HepG2 (cell line): ENCODE results near the gene MAP2K3. TPM values are rescaled to one million over a fixed set of nuclear protein-coding genes. Genes with fewer than 3 reads are reported as not detected.

Experiments
- SAP130 ChIP-seq: IDR thresholded peaks from 2 replicates; pipeline ENCODE4 v1.6.1; 2016; ENCODE audit warnings: low read depth
- STAT6 ChIP-seq: sonication (generic); formaldehyde crosslinking; IDR thresholded peaks from 2 replicates; pipeline ENCODE4 v1.4.0; 2020; ENCODE audit warnings: missing genetic modification reagents, mild to moderate bottlenecking, borderline replicate concordance
- TBX2 ChIP-seq: sonication (generic); formaldehyde crosslinking; IDR thresholded peaks from 2 replicates; pipeline ENCODE4 v1.5.0; 2020; ENCODE audit warnings: missing genetic modification reagents, mild to moderate bottlenecking, borderline replicate concordance
- ZBTB40 ChIP-seq, 2 experiments: fragments of 450-650 bp in 1 of 2; sonication (generic) in 1 of 2; formaldehyde crosslinking in 1 of 2; IDR thresholded peaks; 2 replicates each; pipeline versions ENCODE4 v1.6.1 to v1.8.0; 2016 to 2022; ENCODE audit warnings: antibody characterized with exemption in 1 of 2, mild to moderate bottlenecking in 1 of 2, missing genetic modification reagents in 1 of 2
- ZBTB43 ChIP-seq: sonication (generic); formaldehyde crosslinking; conservative IDR thresholded peaks from 2 replicates; pipeline ENCODE4 v1.4.0; 2020; ENCODE audit warnings: missing genetic modification reagents
- ZNF484 ChIP-seq: sonication (generic); formaldehyde crosslinking; IDR thresholded peaks from 2 replicates; pipeline ENCODE4 v1.5.1; 2020; ENCODE audit warnings: mild to moderate bottlenecking, low read depth, missing genetic modification reagents, borderline replicate concordance
- ZNF629 ChIP-seq: sonication (generic); formaldehyde crosslinking; conservative IDR thresholded peaks from 2 replicates; pipeline ENCODE4 v1.5.0; 2020; ENCODE audit warnings: missing genetic modification reagents
- ZNF775 ChIP-seq: sonication (generic); formaldehyde crosslinking; IDR thresholded peaks from 2 replicates; pipeline ENCODE4 v1.4.0; 2020; ENCODE audit warnings: missing genetic modification reagents, mild to moderate bottlenecking, moderate library complexity, borderline replicate concordance
- polyA plus RNA-seq, 8 experiments: library from polyadenylated mRNA; depleted of rRNA in 3 of 8; stranded (reverse) in 7 of 8; unstranded in 1 of 8; fragments of >200 nt; fragmentation: Illumina TruSeq in 4 of 8; extraction: Trizol in 4 of 8; gene quantifications; 2 replicates each; pipeline versions ENCODE4 v1.2.1 to v1.2.3, GENCODE V29; 2011 to 2016; ENCODE audit warnings: low read depth in 4 of 8, missing spikeins in 1 of 8, mixed read lengths in 1 of 8; ENCODE audit not compliant: insufficient read depth in 1 of 8
- total RNA-seq, 5 experiments: library from RNA; depleted of rRNA; stranded (reverse); fragments of >200 nt; fragmentation: Illumina TruSeq; extraction: Trizol; gene quantifications; 2 replicates each; pipeline ENCODE4 v1.2.3, GENCODE V29; 2016; ENCODE audit warnings: low read depth in 1 of 5

The MAP2K3 gene
- total and polyA plus RNA-seq, 2 of the 13 experiments (the other 11 are each of a cell fraction or from before 2014, with no cell fraction given), result 20.5 to 27.4 TPM

- TF ChIP-seq ZBTB43 (CRISPR knock-in tag), result no peak
- TF ChIP-seq TBX2 (CRISPR knock-in tag), result peak; percentile 69; the same call in 1 of the 2 replicates
- TF ChIP-seq ZNF775 (CRISPR knock-in tag), result no peak
- TF ChIP-seq ZNF629 (CRISPR knock-in tag), result 0 out of 2 replicates have a peak, but pooled peaks have one; percentile 35
- no peak for TF ChIP-seq STAT6 (CRISPR knock-in tag)
- TF ChIP-seq ZNF484 (CRISPR knock-in tag), result no peak
- no peak for TF ChIP-seq ZBTB40 (IDR thresholded peaks at IDR 0.05)
- TF ChIP-seq ZBTB40 (CRISPR knock-in tag; IDR thresholded peaks at IDR 0.05), result 0 out of 2 replicates have a peak, but pooled peaks have one; percentile 46
- peak; percentile 99 for TF ChIP-seq SAP130 (CRISPR knock-in tag)
Observed at GRCh38 chr17:21286066-21286770, 1.7 kb downstream of the MAP2K3 start (continued).
